Neural progenitor cell (in vitro differentiated cells): ENCODE data around the gene NCKAP5. TPM values are rescaled to one million over a fixed set of nuclear protein-coding genes. Genes with fewer than 3 reads are reported as not detected.

Source experiments
- DNase-seq: peaks from one replicate; pipeline ENCODE4 v3.0.0-alpha.2; 2016; ENCODE audit warnings: low spot score
- H2AFZ ChIP-seq: fragments of 200-600 bp; sonication (generic); replicated peaks from 2 replicates; pipeline ENCODE4 v1.6.1; 2016; ENCODE audit warnings: antibody characterized with exemption
- H3F3A ChIP-seq: fragments of 200-600 bp; sonication (generic); 2 replicates; pipeline ENCODE4 v1.6.1; 2016; ENCODE audit warnings: antibody characterized with exemption, low read depth
- H3K27ac ChIP-seq: fragments of 200-600 bp; sonication (generic); 2 replicates; pipeline ENCODE4 v1.5.1; 2016; ENCODE audit warnings: mild to moderate bottlenecking
- H3K27me3 ChIP-seq: fragments of 200-600 bp; sonication (generic); 2 replicates; pipeline ENCODE4 v1.6.1; 2016; ENCODE audit warnings: mild to moderate bottlenecking, moderate library complexity
- H3K36me3 ChIP-seq: fragments of 200-600 bp; sonication (generic); 2 replicates; pipeline ENCODE4 v1.5.1; 2016
- H3K4me1 ChIP-seq: fragments of 200-600 bp; sonication (generic); 2 replicates; pipeline ENCODE4 v1.6.1; 2016; ENCODE audit warnings: mixed run types
- H3K4me2 ChIP-seq: fragments of 200-600 bp; sonication (generic); 2 replicates; pipeline ENCODE4 v1.6.1; 2016
- H3K4me3 ChIP-seq: fragments of 200-600 bp; sonication (generic); 2 replicates; pipeline ENCODE4 v1.5.1; 2016
- H3K79me2 ChIP-seq: fragments of 200-600 bp; sonication (generic); 2 replicates; pipeline ENCODE4 v1.6.1; 2016; ENCODE audit warnings: low read depth
- H3K9ac ChIP-seq: fragments of 200-600 bp; sonication (generic); 2 replicates; pipeline ENCODE4 v1.6.1; 2016
- H3K9me3 ChIP-seq: fragments of 200-600 bp; sonication (generic); 2 replicates; pipeline ENCODE4 v1.5.1; 2016; ENCODE audit warnings: low read depth
- H4K20me1 ChIP-seq: fragments of 200-600 bp; sonication (generic); 2 replicates; pipeline ENCODE4 v1.6.1; 2016; ENCODE audit warnings: low read depth
- H3K27ac Mint-ChIP-seq: 3 replicates; pipeline ENCODE4 v1.8.0; 2021; ENCODE audit warnings: mixed read lengths
- H3K27me3 Mint-ChIP-seq: 2 replicates; pipeline ENCODE4 v1.8.0; 2022; ENCODE audit warnings: low read depth, mild to moderate bottlenecking, inconsistent platforms, moderate library complexity, mixed read lengths; ENCODE audit not compliant: insufficient read depth
- H3K36me3 Mint-ChIP-seq: 3 replicates; pipeline ENCODE4 v1.8.0; 2021; ENCODE audit warnings: mixed read lengths
- H3K4me1 Mint-ChIP-seq: 3 replicates; pipeline ENCODE4 v1.8.0; 2021; ENCODE audit warnings: mixed read lengths
- H3K4me3 Mint-ChIP-seq: 3 replicates; pipeline ENCODE4 v1.8.0; 2021; ENCODE audit warnings: mild to moderate bottlenecking, moderate library complexity, mixed read lengths
- H3K9me3 Mint-ChIP-seq: 3 replicates; pipeline ENCODE4 v1.8.0; 2020; ENCODE audit warnings: mixed read lengths
- EZH2 ChIP-seq: fragments of 200-600 bp; sonication (generic); IDR thresholded peaks from 2 replicates; pipeline ENCODE4 v1.6.1; 2017; ENCODE audit warnings: antibody characterized with exemption, mild to moderate bottlenecking, moderate library complexity
- EZH2phosphoT487 ChIP-seq: fragments of 200-600 bp; sonication (generic); IDR thresholded peaks from 2 replicates; pipeline ENCODE4 v1.6.1; 2017; ENCODE audit warnings: antibody characterized with exemption
- total RNA-seq: library from RNA; depleted of rRNA; stranded (reverse); fragments of >200 nt; gene quantifications from 2 replicates; pipeline ENCODE4 v1.2.3, GENCODE V29; 2015; ENCODE audit warnings: low replicate concordance
- TF ChIP-seq, protein P1 (sequence below): fragments of 200-600 bp; sonication (generic); IDR thresholded peaks from 2 replicates; pipeline ENCODE4 v1.5.1; 2017; ENCODE audit warnings: antibody characterized with exemption, mild to moderate bottlenecking

The NCKAP5 gene
- total RNA-seq, 1 donor from 2014 or later = 0.47 TPM

DNA sequence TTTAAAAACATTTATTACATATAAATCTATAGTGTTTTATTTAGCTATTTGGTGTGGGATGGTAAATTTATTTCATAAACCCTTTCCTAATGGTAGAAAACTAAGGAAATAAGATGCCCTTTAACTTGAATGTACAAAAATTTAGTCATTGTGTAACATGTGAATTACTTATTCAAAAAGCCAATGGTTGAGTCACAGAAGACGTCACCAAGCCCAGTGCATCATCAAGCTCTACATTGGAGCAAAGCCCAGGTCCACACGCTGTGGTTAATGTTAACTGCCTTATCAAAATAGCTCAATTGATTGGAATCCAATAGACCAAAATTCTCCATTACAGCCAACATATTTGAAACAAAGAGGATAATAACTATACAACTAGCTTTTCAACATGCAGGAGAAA, 752.7 kb downstream of the NCKAP5 start:
- H3K27ac Mint-ChIP-seq = no peak overlapping the region
- H3K27ac ChIP-seq = no peak overlapping the region
- TF ChIP-seq EZH2phosphoT487 (no peak), EZH2 (no peak)
- TF ChIP-seq, protein P1, sequence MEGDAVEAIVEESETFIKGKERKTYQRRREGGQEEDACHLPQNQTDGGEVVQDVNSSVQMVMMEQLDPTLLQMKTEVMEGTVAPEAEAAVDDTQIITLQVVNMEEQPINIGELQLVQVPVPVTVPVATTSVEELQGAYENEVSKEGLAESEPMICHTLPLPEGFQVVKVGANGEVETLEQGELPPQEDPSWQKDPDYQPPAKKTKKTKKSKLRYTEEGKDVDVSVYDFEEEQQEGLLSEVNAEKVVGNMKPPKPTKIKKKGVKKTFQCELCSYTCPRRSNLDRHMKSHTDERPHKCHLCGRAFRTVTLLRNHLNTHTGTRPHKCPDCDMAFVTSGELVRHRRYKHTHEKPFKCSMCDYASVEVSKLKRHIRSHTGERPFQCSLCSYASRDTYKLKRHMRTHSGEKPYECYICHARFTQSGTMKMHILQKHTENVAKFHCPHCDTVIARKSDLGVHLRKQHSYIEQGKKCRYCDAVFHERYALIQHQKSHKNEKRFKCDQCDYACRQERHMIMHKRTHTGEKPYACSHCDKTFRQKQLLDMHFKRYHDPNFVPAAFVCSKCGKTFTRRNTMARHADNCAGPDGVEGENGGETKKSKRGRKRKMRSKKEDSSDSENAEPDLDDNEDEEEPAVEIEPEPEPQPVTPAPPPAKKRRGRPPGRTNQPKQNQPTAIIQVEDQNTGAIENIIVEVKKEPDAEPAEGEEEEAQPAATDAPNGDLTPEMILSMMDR = no peak
- no peak overlapping the region for H3K9ac ChIP-seq
- no peaks in the 10 kb centered on the region for H3K27me3 ChIP-seq
- no peak overlapping the region for H3K4me2 ChIP-seq
- H3F3A ChIP-seq = no peaks in the 10 kb centered on the region
- no peak overlapping the region for H3K4me3 ChIP-seq
- H2AFZ ChIP-seq = no peak overlapping the region
- no peaks in the 10 kb centered on the region for H4K20me1 ChIP-seq
- H3K36me3 ChIP-seq = no peaks in the 10 kb centered on the region
- H3K4me1 Mint-ChIP-seq = peaks cover 13% of the 10 kb centered on the region
- peaks cover 18% of the 10 kb centered on the region for H3K36me3 Mint-ChIP-seq
- peaks cover 12% of the 10 kb centered on the region for H3K9me3 Mint-ChIP-seq
- no peaks in the 10 kb centered on the region for H3K4me1 ChIP-seq
- DNase-seq = no peak
- H3K4me3 Mint-ChIP-seq = no peak overlapping the region
- no peaks in the 10 kb centered on the region for H3K79me2 ChIP-seq
- H3K9me3 ChIP-seq = no peaks in the 10 kb centered on the region
- peaks cover 5% of the 10 kb centered on the region for H3K27me3 Mint-ChIP-seq

DNA sequence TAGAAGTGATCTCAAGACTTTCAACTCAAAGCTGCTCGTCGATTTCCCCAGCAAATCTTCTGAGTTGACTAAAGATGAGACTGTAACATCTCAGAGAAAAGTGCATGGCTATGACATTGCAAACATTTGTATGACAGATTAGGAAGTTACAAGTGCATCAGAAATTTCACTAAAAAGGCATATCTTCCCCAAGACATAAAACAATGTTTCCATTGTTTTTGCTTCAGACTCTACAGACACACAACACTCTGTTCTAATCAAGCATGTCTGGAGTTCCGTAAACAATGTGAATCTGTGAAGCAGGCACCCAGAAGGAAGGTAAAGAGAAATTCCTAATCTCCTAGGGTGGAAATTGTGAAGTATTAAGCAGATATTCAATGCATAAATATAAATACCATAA, 753.6 kb downstream of the NCKAP5 start:
- Histone ChIP-seq H4K20me1 (no peaks in the 10 kb centered on the region), H3K4me2 (no peak overlapping the region), H3K36me3 (no peaks in the 10 kb centered on the region), H2AFZ (no peak overlapping the region), H3K4me3 (no peak overlapping the region), H3K27me3 (no peaks in the 10 kb centered on the region), H3K9me3 (no peaks in the 10 kb centered on the region), H3K9ac (no peak overlapping the region), H3K79me2 (no peaks in the 10 kb centered on the region), H3K4me1 (no peaks in the 10 kb centered on the region), H3K27ac (no peak overlapping the region), H3F3A (no peaks in the 10 kb centered on the region)
- peaks cover 5% of the 10 kb centered on the region for H3K27me3 Mint-ChIP-seq
- H3K27ac Mint-ChIP-seq = no peak overlapping the region
- H3K4me1 Mint-ChIP-seq = peaks cover 13% of the 10 kb centered on the region
- H3K9me3 Mint-ChIP-seq = peaks cover 21% of the 10 kb centered on the region
- TF ChIP-seq EZH2 (no peak), EZH2phosphoT487 (no peak)
- TF ChIP-seq, protein P1 = no peak
- no peak for DNase-seq
- peaks cover 21% of the 10 kb centered on the region for H3K36me3 Mint-ChIP-seq
- no peak overlapping the region for H3K4me3 Mint-ChIP-seq

DNA sequence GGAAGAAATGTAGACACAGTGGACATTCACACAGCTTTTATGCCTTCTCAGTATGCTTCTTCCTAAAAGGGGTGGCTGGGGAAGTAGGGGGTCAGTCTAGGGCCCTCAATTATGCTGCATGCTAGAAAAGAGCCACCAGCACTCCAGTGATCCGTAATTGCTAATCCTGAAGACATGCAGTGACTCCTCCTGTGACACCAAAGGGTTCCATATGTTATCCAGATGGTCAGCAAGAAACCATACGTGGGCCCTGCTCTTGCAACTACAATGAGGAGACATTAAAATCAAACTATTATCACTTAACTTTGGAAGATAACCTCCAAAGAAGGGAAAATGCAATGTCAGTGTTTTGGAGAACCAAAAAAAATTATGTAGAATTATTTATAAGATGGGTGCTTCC, 754.8 kb downstream of the NCKAP5 start:
- H3K4me3 Mint-ChIP-seq = no peak overlapping the region
- Histone ChIP-seq H3K36me3 (no peaks in the 10 kb centered on the region), H3K4me2 (no peak overlapping the region), H3K9me3 (no peaks in the 10 kb centered on the region), H3K27ac (no peak overlapping the region), H3K79me2 (no peaks in the 10 kb centered on the region), H3K4me1 (no peaks in the 10 kb centered on the region), H4K20me1 (no peaks in the 10 kb centered on the region), H3K27me3 (no peaks in the 10 kb centered on the region), H2AFZ (no peak overlapping the region), H3F3A (no peaks in the 10 kb centered on the region), H3K9ac (no peak overlapping the region), H3K4me3 (no peak overlapping the region)
- H3K27ac Mint-ChIP-seq = no peak overlapping the region
- H3K27me3 Mint-ChIP-seq = peaks cover 3% of the 10 kb centered on the region
- peaks cover 27% of the 10 kb centered on the region for H3K36me3 Mint-ChIP-seq
- peaks cover 7% of the 10 kb centered on the region for H3K4me1 Mint-ChIP-seq
- H3K9me3 Mint-ChIP-seq = peaks cover 30% of the 10 kb centered on the region
- no peak for TF ChIP-seq EZH2phosphoT487
- TF ChIP-seq, protein P1 = no peak
- no peak for TF ChIP-seq EZH2
- DNase-seq = no peak
